A673 (cell line): ENCODE results near the gene PRR20A. TPM values are rescaled to one million over a fixed set of nuclear protein-coding genes. Genes with fewer than 3 reads are reported as not detected.
"Not testable (repeated sequence)": the region's sequence is repeated elsewhere in the genome, so short reads cannot be mapped to it uniquely, and the experiment has no call there.

ENCODE experiments used
- BruUV-seq: library from RNA; stranded (reverse); fragments of 400-500 nt; replicated peaks from 2 replicates; lab custom pipeline; 2021; lab: Mats Ljungman, UMichigan
- CTCF ChIA-PET: fragments of 300-600 bp; sonication (Branson Sonifier 250); formaldehyde crosslinking; loops from one replicate; lab custom pipeline; 2022; ENCODE audit warnings: antibody characterized with exemption; lab: Charles Lee
- POLR2A ChIA-PET: fragments of 300-600 bp; sonication (Branson Sonifier 250); formaldehyde crosslinking; loops from one replicate; lab custom pipeline; 2022; ENCODE audit warnings: antibody characterized with exemption; ENCODE audit not compliant: low non-redundant PET; lab: Charles Lee
- DNase-seq: peaks from one replicate; pipeline ENCODE4 v3.0.0-alpha.2; 2015; ENCODE audit warnings: low spot score
- H3K27ac ChIP-seq: fragments of 200-600 bp; sonication (generic); 2 replicates; pipeline ENCODE4 v1.5.1; 2016; ENCODE audit warnings: mixed run types, low read depth, mild to moderate bottlenecking, mixed read lengths, antibody characterized with exemption, low read length; ENCODE audit not compliant: poor library complexity, severe bottlenecking
- H3K27me3 ChIP-seq: fragments of 200-600 bp; sonication (generic); replicated peaks from 2 replicates; pipeline ENCODE4 v1.6.1; 2017; ENCODE audit warnings: mixed run types, low read depth, mild to moderate bottlenecking, mixed read lengths, antibody characterized with exemption, low read length; ENCODE audit not compliant: insufficient read depth, poor library complexity
- H3K36me3 ChIP-seq: fragments of 200-600 bp; sonication (generic); 2 replicates; pipeline ENCODE4 v1.6.1; 2016; ENCODE audit warnings: mixed run types, mild to moderate bottlenecking, mixed read lengths, antibody characterized with exemption, low read length; ENCODE audit not compliant: insufficient read depth, poor library complexity, severe bottlenecking
- H3K4me1 ChIP-seq: fragments of 200-600 bp; sonication (generic); 2 replicates; pipeline ENCODE4 v1.6.1; 2017; ENCODE audit warnings: mixed run types, mild to moderate bottlenecking, mixed read lengths, antibody characterized with exemption, low read length; ENCODE audit not compliant: insufficient read depth, poor library complexity, severe bottlenecking
- H3K4me3 ChIP-seq: fragments of 200-600 bp; sonication (generic); 2 replicates; pipeline ENCODE4 v1.5.1; 2016; ENCODE audit warnings: low read depth, mixed run types, mild to moderate bottlenecking, mixed read lengths, low read length; ENCODE audit not compliant: poor library complexity, severe bottlenecking
- H3K9me3 ChIP-seq: fragments of 200-600 bp; sonication (generic); 2 replicates; pipeline ENCODE4 v1.6.1; 2016; ENCODE audit warnings: mixed run types, low read depth, mild to moderate bottlenecking, mixed read lengths, antibody characterized with exemption, low read length; ENCODE audit not compliant: poor library complexity, severe bottlenecking
- CTCF ChIP-seq: fragments of 300-800, 200-600 bp; sonication (generic); conservative IDR thresholded peaks from 2 replicates; pipeline ENCODE4 v1.5.1; 2017; ENCODE audit warnings: low read depth, mild to moderate bottlenecking, antibody characterized with exemption, low read length, moderate library complexity, mixed read lengths
- EZH2 ChIP-seq: fragments of 200-600 bp; sonication (generic); IDR thresholded peaks from 2 replicates; pipeline ENCODE4 v1.6.1; 2017; ENCODE audit warnings: borderline replicate concordance, low read depth, mild to moderate bottlenecking, mixed read lengths, antibody characterized with exemption, low read length; ENCODE audit not compliant: poor library complexity, severe bottlenecking
- intact Hi-C: fragments of 100-400 bp; cut with micrococcal nuclease; formaldehyde crosslinking; loops from one replicate; pipeline ENCODE4 v1.10.0; 2022; ENCODE audit not compliant: unreplicated experiment
- total RNA-seq: library from RNA; stranded (reverse); gene quantifications from 2 replicates; pipeline ENCODE4 v1.2.3, GENCODE V29; 2021

Gene PRR20A
- total RNA-seq, 1 experiment from 2014 or later, result not detected

GRCh38 chr13:57136093-57136492 lies 4.6 kb upstream of the PRR20A start:
- Histone ChIP-seq H3K9me3 (no peaks in the 10 kb centered on the region), H3K4me1 (no peaks in the 10 kb centered on the region), H3K27me3 (no peaks in the 10 kb centered on the region), H3K4me3 (no peak overlapping the region), H3K27ac (no peak overlapping the region), H3K36me3 (no peaks in the 10 kb centered on the region)
- intact Hi-C loops, result no loop called here
- CTCF ChIA-PET, result no interaction called here
- no peak for TF ChIP-seq EZH2
- no peak for TF ChIP-seq CTCF
- BruUV-seq, result no TSS peak
- DNase-seq, result no peak
- POLR2A ChIA-PET, result no interaction called here

- intact Hi-C loops, result no loop called here
- TF ChIP-seq EZH2, result no peak
- TF ChIP-seq CTCF, result no peak
- no peaks in the 10 kb centered on the region for H3K27me3 ChIP-seq
- H3K4me1 ChIP-seq, result no peaks in the 10 kb centered on the region
- no peaks in the 10 kb centered on the region for H3K9me3 ChIP-seq
- ChIA-PET CTCF (no interaction called here), POLR2A (no interaction called here)
- no peak for DNase-seq
- H3K36me3 ChIP-seq, result no peaks in the 10 kb centered on the region
- no peak overlapping the region for H3K4me3 ChIP-seq
- BruUV-seq, result no TSS peak
- H3K27ac ChIP-seq, result no peak overlapping the region
Observed at GRCh38 chr13:57137585-57137984, 3.1 kb upstream of the PRR20A start.

- Histone ChIP-seq H3K9me3 (no peaks in the 10 kb centered on the region), H3K27ac (no peak overlapping the region), H3K4me3 (no peak overlapping the region), H3K36me3 (no peaks in the 10 kb centered on the region), H3K4me1 (no peaks in the 10 kb centered on the region), H3K27me3 (no peaks in the 10 kb centered on the region)
- ChIA-PET POLR2A (no interaction called here), CTCF (no interaction called here)
- BruUV-seq, result no TSS peak
- intact Hi-C loops, result no loop called here
- TF ChIP-seq CTCF (no peak), EZH2 (no peak)
- DNase-seq, result no peak
Observed at GRCh38 chr13:57138988-57139387, 1.7 kb upstream of the PRR20A start.

GRCh38 chr13:57139781-57140180 lies 937 bp upstream of the PRR20A start:
- intact Hi-C loops, H3K4me3 ChIP-seq, H3K27me3 ChIP-seq, H3K36me3 ChIP-seq, POLR2A ChIA-PET, H3K4me1 ChIP-seq, H3K9me3 ChIP-seq, BruUV-seq, CTCF ChIA-PET, H3K27ac ChIP-seq, DNase-seq: not testable (repeated sequence)

- not testable (repeated sequence) for BruUV-seq
Observed at GRCh38 chr13:57147188-57147587, 6.5 kb downstream of the PRR20A start, which contains the start of gene PRR20B. TSS of gene PRR20B (plus strand) at chr13:57147488. CDS start at chr13:57147875, 387 bp downstream.

More at GRCh38 chr13:57147188-57147587, 6.5 kb downstream of the PRR20A start, which contains the start of gene PRR20B:
- POLR2A ChIA-PET, H3K9me3 ChIP-seq, H3K27me3 ChIP-seq, H3K36me3 ChIP-seq, H3K4me3 ChIP-seq, intact Hi-C loops, CTCF ChIA-PET, H3K4me1 ChIP-seq, DNase-seq, H3K27ac ChIP-seq: not testable (repeated sequence)
